Caco-2 (cell line): ENCODE results near the gene NAA11. TPM values are rescaled to one million over a fixed set of nuclear protein-coding genes. Genes with fewer than 3 reads are reported as not detected.

Experiments used
- BruUV-seq: library from RNA; stranded (reverse); fragments of 400-500 nt; replicated peaks from 2 replicates; lab custom pipeline; 2021; lab: Mats Ljungman, UMichigan
- CTCF ChIA-PET: fragments of 300-600 bp; sonication (Branson Sonifier 250); formaldehyde crosslinking; loops from one replicate; lab custom pipeline; 2022; ENCODE audit warnings: antibody characterized with exemption; lab: Charles Lee
- POLR2A ChIA-PET: fragments of 300-600 bp; sonication (Branson Sonifier 250); formaldehyde crosslinking; loops from one replicate; lab custom pipeline; 2022; ENCODE audit warnings: antibody characterized with exemption; lab: Charles Lee
- DNase-seq, 2 experiments: peaks; one replicate each; pipeline versions ENCODE4 v3.0.0 to v3.0.0-alpha.2; 2020 to 2022
- H3K27me3 ChIP-seq: replicated peaks from 2 replicates; pipeline ENCODE4 v1.6.0; 2011; ENCODE audit warnings: low read length; ENCODE audit not compliant: control insufficient read depth, insufficient read depth
- H3K36me3 ChIP-seq: 2 replicates; pipeline ENCODE4 v1.5.1; 2011; ENCODE audit warnings: low read length; ENCODE audit not compliant: control insufficient read depth, insufficient read depth
- H3K4me1 ChIP-seq: fragments of 250-450 bp; sonication (Bioruptor Pico); 2 replicates; pipeline ENCODE4 v1.5.1; 2020; ENCODE audit warnings: mild to moderate bottlenecking
- H3K4me3 ChIP-seq: 2 replicates; pipeline ENCODE4 v1.5.1; 2011; ENCODE audit warnings: low read depth, mild to moderate bottlenecking, control low read depth, low read length
- H3K9me3 ChIP-seq: fragments of 250-450 bp; sonication (Bioruptor Pico); 2 replicates; pipeline ENCODE4 v1.5.1; 2020; ENCODE audit warnings: mild to moderate bottlenecking, moderate library complexity
- H3K27ac Mint-ChIP-seq: one replicate; pipeline ENCODE4 v1.8.0; 2022; ENCODE audit warnings: mixed read lengths; ENCODE audit not compliant: unreplicated experiment
- H3K27me3 Mint-ChIP-seq: one replicate; pipeline ENCODE4 v1.8.0; 2022; ENCODE audit warnings: mixed read lengths; ENCODE audit not compliant: insufficient read depth, unreplicated experiment
- H3K36me3 Mint-ChIP-seq: one replicate; pipeline ENCODE4 v1.8.0; 2022; ENCODE audit warnings: mild to moderate bottlenecking, mixed read lengths; ENCODE audit not compliant: insufficient read depth, unreplicated experiment
- H3K4me1 Mint-ChIP-seq: one replicate; pipeline ENCODE4 v1.8.0; 2022; ENCODE audit warnings: low read depth, mixed read lengths; ENCODE audit not compliant: unreplicated experiment
- H3K4me3 Mint-ChIP-seq: one replicate; pipeline ENCODE4 v1.8.0; 2022; ENCODE audit warnings: mild to moderate bottlenecking, moderate library complexity, mixed read lengths; ENCODE audit not compliant: unreplicated experiment
- H3K9me3 Mint-ChIP-seq: one replicate; pipeline ENCODE4 v1.8.0; 2022; ENCODE audit warnings: mixed read lengths; ENCODE audit not compliant: unreplicated experiment
- CTCF ChIP-seq, 2 experiments: fragments of 200-600 bp in 1 of 2; IDR thresholded peaks; 1 replicate in 1 of 2; 2 replicates in 1 of 2; pipeline versions ENCODE4 v1.5.1 to v1.8.0; 2011 to 2022; ENCODE audit warnings: antibody characterized with exemption in 1 of 2, control low read depth in 1 of 2, inconsistent platforms in 1 of 2, low read depth in 1 of 2, low read length in 1 of 2, mild to moderate bottlenecking in 1 of 2, moderate library complexity in 1 of 2; ENCODE audit not compliant: insufficient read depth in 1 of 2, severe bottlenecking in 1 of 2, unreplicated experiment in 1 of 2
- intact Hi-C: fragments of 100-400 bp; cut with micrococcal nuclease; formaldehyde crosslinking; loops from one replicate; pipeline ENCODE4 v1.10.0; 2022; ENCODE audit not compliant: unreplicated experiment
- total RNA-seq: library from RNA; stranded (reverse); gene quantifications from 2 replicates; pipeline ENCODE4 v1.2.3, GENCODE V29; 2022

The NAA11 gene
- total RNA-seq, 1 experiment from 2014 or later = not detected

GRCh38 chr4:79325436-79325835, 425 bp downstream of the NAA11 start:
- H3K36me3 ChIP-seq = no peaks in the 10 kb centered on the region
- no peak for TF ChIP-seq CTCF (IDR thresholded peaks at IDR 0.05; ENCODE audit: insufficient read depth in 1 of 2, low read depth in 1 of 2, low read length in 1 of 2, severe bottlenecking in 1 of 2, unreplicated experiment in 1 of 2)
- H3K4me1 ChIP-seq = no peaks in the 10 kb centered on the region
- H3K27me3 ChIP-seq = no peaks in the 10 kb centered on the region
- H3K4me3 Mint-ChIP-seq = no peak overlapping the region
- no peaks in the 10 kb centered on the region for H3K36me3 Mint-ChIP-seq
- H3K27ac Mint-ChIP-seq = no peak overlapping the region
- POLR2A ChIA-PET = no interaction called here
- DNase-seq = no peak
- intact Hi-C loops = loop anchor here (10.0 kb wide), 1 partner anchor 249 kb away; no protein-coding TSS in a partner anchor
- BruUV-seq = no TSS peak
- no peaks in the 10 kb centered on the region for H3K9me3 Mint-ChIP-seq
- H3K4me1 Mint-ChIP-seq = no peaks in the 10 kb centered on the region
- CTCF ChIA-PET = no interaction called here
- H3K4me3 ChIP-seq = no peak overlapping the region
- no peaks in the 10 kb centered on the region for H3K27me3 Mint-ChIP-seq
- H3K9me3 ChIP-seq = no peaks in the 10 kb centered on the region

GRCh38 chr4:79319975-79320374, 5.9 kb downstream of the NAA11 start:
- ChIA-PET POLR2A (no interaction called here), CTCF (no interaction called here)
- TF ChIP-seq CTCF (IDR thresholded peaks at IDR 0.05; ENCODE audit: insufficient read depth in 1 of 2, low read depth in 1 of 2, low read length in 1 of 2, severe bottlenecking in 1 of 2, unreplicated experiment in 1 of 2) = no peak
- Histone ChIP-seq H3K4me1 (no peaks in the 10 kb centered on the region), H3K27me3 (no peaks in the 10 kb centered on the region), H3K4me3 (no peak overlapping the region), H3K36me3 (no peaks in the 10 kb centered on the region), H3K9me3 (no peaks in the 10 kb centered on the region)
- Mint-ChIP-seq H3K27me3 (peaks cover 3% of the 10 kb centered on the region), H3K36me3 (no peaks in the 10 kb centered on the region), H3K9me3 (no peaks in the 10 kb centered on the region), H3K27ac (no peak overlapping the region), H3K4me3 (no peak overlapping the region), H3K4me1 (no peaks in the 10 kb centered on the region)
- BruUV-seq = no TSS peak
- DNase-seq = no peak
- intact Hi-C loops = loop anchor here (10.0 kb wide), 1 partner anchor 255 kb away; no protein-coding TSS in a partner anchor

- ChIA-PET POLR2A (no interaction called here), CTCF (no interaction called here)
- no TSS peak for BruUV-seq
- Histone ChIP-seq H3K4me3 (no peak overlapping the region), H3K27me3 (no peaks in the 10 kb centered on the region), H3K36me3 (no peaks in the 10 kb centered on the region), H3K9me3 (no peaks in the 10 kb centered on the region), H3K4me1 (no peaks in the 10 kb centered on the region)
- intact Hi-C loops = no loop called here
- DNase-seq = no peak
- peaks cover 3% of the 10 kb centered on the region for H3K27me3 Mint-ChIP-seq
- H3K36me3 Mint-ChIP-seq = no peaks in the 10 kb centered on the region
- TF ChIP-seq CTCF (IDR thresholded peaks at IDR 0.05; ENCODE audit: insufficient read depth in 1 of 2, low read depth in 1 of 2, low read length in 1 of 2, severe bottlenecking in 1 of 2, unreplicated experiment in 1 of 2) = no peak
- H3K27ac Mint-ChIP-seq = no peak overlapping the region
- H3K9me3 Mint-ChIP-seq = no peaks in the 10 kb centered on the region
- H3K4me3 Mint-ChIP-seq = no peak overlapping the region
- no peaks in the 10 kb centered on the region for H3K4me1 Mint-ChIP-seq
Measured at GRCh38 chr4:79317711-79318110, 8.2 kb downstream of the NAA11 start.
